Limb (tissue), 2 donors: ENCODE measurements around the gene CIBAR2.

Source experiments
- DNase-seq, 2 donors: peaks; one replicate each; pipeline ENCODE4 v3.0.0-alpha.2; 2016; ENCODE audit errors: extremely low spot score in 2 of 2

The CIBAR2 gene

GRCh38 chr16:85083051-85083639 is 29.1 kb downstream of the CIBAR2 start:
- no peak for DNase-seq

- DNase-seq: no peak
Observed at GRCh38 chr16:85082173-85083050, 29.9 kb downstream of the CIBAR2 start.

GRCh38 chr16:85081765-85082164 is 30.5 kb downstream of the CIBAR2 start:
- no peak for DNase-seq

GRCh38 chr16:85081038-85081437 is 31.2 kb downstream of the CIBAR2 start:
- no peak for DNase-seq

- peak in 1 of 2 donors; percentile 22 for DNase-seq
Observed at GRCh38 chr16:85079785-85080570, 32.3 kb downstream of the CIBAR2 start.

GRCh38 chr16:85078952-85079351 is 33.3 kb downstream of the CIBAR2 start:
- DNase-seq: peak in 1 of 2 donors; percentile 18

- DNase-seq: peak in 1 of 2 donors; percentile 8
Observed at GRCh38 chr16:85078226-85078625, 34.0 kb downstream of the CIBAR2 start.

- DNase-seq: no peak
Observed at GRCh38 chr16:85077576-85078125, 34.6 kb downstream of the CIBAR2 start.

GRCh38 chr16:85077039-85077438 is 35.2 kb downstream of the CIBAR2 start:
- no peak for DNase-seq

GRCh38 chr16:85075236-85075924 is 36.9 kb downstream of the CIBAR2 start:
- DNase-seq: no peak

- DNase-seq: no peak
Observed at GRCh38 chr16:85074225-85074914, 37.9 kb downstream of the CIBAR2 start.

- DNase-seq: peak in 1 of 2 donors; percentile 27
Observed at GRCh38 chr16:85072947-85073346, 39.3 kb downstream of the CIBAR2 start.

- no peak for DNase-seq
Observed at GRCh38 chr16:85072076-85072860, 40.0 kb downstream of the CIBAR2 start.

GRCh38 chr16:85069171-85069570 is 43.1 kb downstream of the CIBAR2 start:
- DNase-seq: no peak

- no peak for DNase-seq
Observed at GRCh38 chr16:85068746-85069145, 43.5 kb downstream of the CIBAR2 start.

GRCh38 chr16:85067426-85067825 is 44.8 kb downstream of the CIBAR2 start:
- no peak for DNase-seq

- DNase-seq: no peak
Observed at GRCh38 chr16:85067024-85067423, 45.2 kb downstream of the CIBAR2 start.

GRCh38 chr16:85066346-85066885 is 45.9 kb downstream of the CIBAR2 start:
- no peak for DNase-seq

- no peak for DNase-seq
Observed at GRCh38 chr16:85065099-85065498, 47.2 kb downstream of the CIBAR2 start.
